Lung (tissue), 12 donors: ENCODE measurements around the gene SLC35F3. TPM values are rescaled to one million over a fixed set of nuclear protein-coding genes. Genes with fewer than 3 reads are reported as not detected.

Experiments used
- ATAC-seq: fragments of 200-7000 bp; cut with Tn5 transposase; one replicate; pipeline ENCODE4 v1.9.1; 2020; ENCODE audit warnings: moderate number of reproducible peaks; ENCODE audit not compliant: insufficient read depth, low FRiP score
- DNase-seq, 3 donors: peaks; one replicate each; pipeline ENCODE4 v3.0.0-alpha.2; 2013 to 2017
- H3K27ac ChIP-seq, 2 donors: one replicate each; pipeline ENCODE4 v1.5.1; 2013; ENCODE audit warnings: mild to moderate bottlenecking in 2 of 2, moderate library complexity in 2 of 2, control low read depth in 1 of 2, inconsistent platforms in 1 of 2, low read depth in 1 of 2, low read length in 1 of 2
- H3K27me3 ChIP-seq, 3 donors: one replicate each; pipeline ENCODE4 v1.5.1; 2013; ENCODE audit warnings: low read length in 2 of 3; ENCODE audit not compliant: control insufficient read depth in 3 of 3, insufficient read depth in 3 of 3
- H3K36me3 ChIP-seq, 4 donors: one replicate each; pipeline ENCODE4 v1.5.1; 2013; ENCODE audit warnings: low read length in 4 of 4, mild to moderate bottlenecking in 1 of 4, moderate library complexity in 1 of 4; ENCODE audit not compliant: control insufficient read depth in 4 of 4, insufficient read depth in 4 of 4
- H3K4me1 ChIP-seq, 5 donors: one replicate each; pipeline ENCODE4 v1.5.1; 2013; ENCODE audit warnings: low read length in 5 of 5, mild to moderate bottlenecking in 2 of 5, moderate library complexity in 1 of 5; ENCODE audit not compliant: control insufficient read depth in 5 of 5, insufficient read depth in 5 of 5
- H3K4me3 ChIP-seq: one replicate; pipeline ENCODE4 v1.5.1; 2013; ENCODE audit warnings: mild to moderate bottlenecking, control low read depth, moderate library complexity
- H3K9ac ChIP-seq, 2 donors: one replicate each; pipeline ENCODE4 v1.5.1; 2013; ENCODE audit warnings: low read length in 2 of 2, control low read depth in 1 of 2; ENCODE audit not compliant: insufficient read depth in 1 of 2
- H3K9me3 ChIP-seq, 4 donors: one replicate each; pipeline ENCODE4 v1.5.1; 2013; ENCODE audit warnings: low read length in 3 of 4, mild to moderate bottlenecking in 1 of 4, moderate library complexity in 1 of 4; ENCODE audit not compliant: control insufficient read depth in 4 of 4, insufficient read depth in 3 of 4
- CTCF ChIP-seq: IDR thresholded peaks from 2 replicates; pipeline ENCODE4 v1.5.1; 2012; ENCODE audit warnings: mild to moderate bottlenecking; ENCODE audit errors: control extremely low read depth, extremely low read depth
- WGBS, 2 donors: extraction: QIAGEN DNeasy Blood & Tissue Kit; methylation state at CpG; one replicate each; pipeline ENCODE4 v1.1.7; 2013; 5-methylcytosine and 5-hydroxymethylcytosine counted together
- polyA plus RNA-seq, 2 donors: library from polyadenylated mRNA; stranded (reverse); fragments of 200-250 nt; gene quantifications; one replicate each; pipeline ENCODE4 v1.2.1, GENCODE V29; 2013
- total RNA-seq, 2 donors: library from RNA; depleted of rRNA in 1 of 2; stranded (reverse); fragments of >200 nt in 1 of 2; gene quantifications; one replicate each; pipeline ENCODE4 v1.2.1, GENCODE V29; 2014 to 2021
- donor health status: control.
- donor health status: control.
- donor health status: Bipolar disorder and iron deficiency.
- donor health status: healthy.
- donor health status: DM: yes; HTN: yes; CAD: no.

Gene SLC35F3
- total and polyA plus RNA-seq, 4 donors = 0.09 to 1.4 (median 0.48) TPM

GRCh38 chr1:234168061-234168724, 263.7 kb downstream of the SLC35F3 start:
- H3K4me1 ChIP-seq = peaks cover 0 to 11% (median 0%) of the 10 kb centered on the region in 5 donors
- no peak overlapping the region for H3K27ac ChIP-seq
- no peak overlapping the region for H3K4me3 ChIP-seq
- H3K9ac ChIP-seq = no peak overlapping the region
- no peaks in the 10 kb centered on the region for H3K9me3 ChIP-seq
- 78 to 83% methylated on average over 7 of the region's 7 CpGs for WGBS, 2 donors
- no peak for TF ChIP-seq CTCF
- no peaks in the 10 kb centered on the region for H3K36me3 ChIP-seq
- DNase-seq = peak; percentile 37 to 47 (median 37)
- H3K27me3 ChIP-seq = peaks cover 0 to 4% (median 0%) of the 10 kb centered on the region in 3 donors
- ATAC-seq = no peak

DNA sequence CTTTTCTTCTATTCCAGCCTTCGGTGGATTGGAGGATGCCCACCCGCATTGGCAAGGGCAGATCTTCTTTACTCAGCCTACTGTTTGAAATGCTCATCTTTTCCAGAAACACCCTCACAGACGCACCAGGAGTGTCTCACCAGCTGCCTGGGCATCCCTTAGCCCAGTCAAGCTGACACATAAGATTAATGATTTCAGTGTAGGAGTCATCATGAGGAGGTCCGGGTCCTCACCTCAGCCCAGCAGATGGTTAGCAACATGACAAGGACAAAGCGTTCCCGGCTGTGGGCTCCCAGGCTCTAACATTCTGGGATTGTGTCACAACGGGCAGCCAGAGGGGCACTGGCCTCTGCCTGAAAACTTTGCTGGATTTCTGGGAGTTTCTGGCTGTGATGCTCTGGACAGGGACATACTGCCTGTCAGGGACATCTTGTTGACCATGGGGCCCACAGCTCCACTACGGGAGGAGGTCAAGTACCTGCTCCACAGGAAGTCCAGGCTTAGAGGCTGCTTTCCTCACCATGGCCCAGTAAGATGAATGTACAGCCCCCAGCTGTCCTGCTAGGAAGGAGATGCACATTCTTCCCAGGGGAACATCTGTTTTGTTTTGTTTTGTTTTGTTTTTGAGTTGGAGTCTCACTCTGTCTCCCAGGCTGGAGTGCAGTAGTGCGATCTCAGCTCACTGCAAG, 264.8 kb downstream of the SLC35F3 start:
- no peaks in the 10 kb centered on the region for H3K36me3 ChIP-seq
- no peak for TF ChIP-seq CTCF
- H3K27ac ChIP-seq = no peak overlapping the region
- H3K9ac ChIP-seq = no peak overlapping the region
- H3K4me1 ChIP-seq = peaks cover 0 to 11% (median 0%) of the 10 kb centered on the region in 5 donors
- H3K9me3 ChIP-seq = no peaks in the 10 kb centered on the region
- no peak overlapping the region for H3K4me3 ChIP-seq
- peaks cover 0 to 3% (median 0%) of the 10 kb centered on the region in 3 donors for H3K27me3 ChIP-seq
- DNase-seq = no peak
- WGBS, 2 donors = 89 to 93% methylated on average over 9 of the region's 9 CpGs
- no peak for ATAC-seq

DNA sequence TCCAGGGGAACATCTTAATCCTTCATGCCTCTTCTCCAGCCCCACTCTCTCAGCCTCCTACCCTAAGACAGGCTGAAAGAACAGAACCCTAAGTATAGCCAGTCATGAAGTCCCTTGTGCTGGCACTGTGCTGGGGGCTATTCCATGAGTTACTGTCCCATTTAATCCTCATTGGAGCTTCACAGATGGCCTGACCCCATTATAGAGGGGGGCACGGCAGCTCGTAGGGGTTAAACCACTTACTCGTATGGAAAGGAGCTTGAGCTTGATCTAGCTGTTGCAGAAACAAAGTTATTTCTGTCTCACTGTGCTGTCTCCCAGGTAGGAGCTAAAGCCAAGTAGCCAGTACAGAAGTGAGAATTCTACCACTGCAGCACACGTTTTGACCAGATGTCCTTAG, 265.6 kb downstream of the SLC35F3 start:
- no peak for ATAC-seq
- no peak overlapping the region for H3K9ac ChIP-seq
- H3K4me1 ChIP-seq = peaks cover 0 to 11% (median 0%) of the 10 kb centered on the region in 5 donors
- no peaks in the 10 kb centered on the region for H3K36me3 ChIP-seq
- no peak for DNase-seq
- no peak for TF ChIP-seq CTCF
- no peaks in the 10 kb centered on the region for H3K9me3 ChIP-seq
- H3K27ac ChIP-seq = no peak overlapping the region
- WGBS, 2 donors = 88 to 91% methylated on average over 4 of the region's 4 CpGs
- H3K27me3 ChIP-seq = no peaks in the 10 kb centered on the region
- H3K4me3 ChIP-seq = no peak overlapping the region
